Retinal pigment epithelial cell (primary cell): ENCODE data around the gene AGBL3.
"Not testable (repeated sequence)": the region's sequence is repeated elsewhere in the genome, so short reads cannot be mapped to it uniquely, and the experiment has no call there.

ENCODE experiments used
- DNase-seq: peaks from one replicate; pipeline ENCODE4 v3.0.0-alpha.2; 2010; ENCODE audit warnings: low read depth
- H3K4me3 ChIP-seq: 2 replicates; pipeline ENCODE4 v1.5.1; 2011; ENCODE audit warnings: mild to moderate bottlenecking, low read length, control low read depth, moderate library complexity
- CTCF ChIP-seq: conservative IDR thresholded peaks from 2 replicates; pipeline ENCODE4 v1.5.1; 2011; ENCODE audit warnings: low read depth, low read length, control low read depth, inconsistent platforms

AGBL3 gene

GRCh38 chr7:135109976-135110375 lies 123.7 kb downstream of the AGBL3 start:
- TF ChIP-seq CTCF = no peak
- H3K4me3 ChIP-seq = no peak overlapping the region
- DNase-seq = no peak

DNA sequence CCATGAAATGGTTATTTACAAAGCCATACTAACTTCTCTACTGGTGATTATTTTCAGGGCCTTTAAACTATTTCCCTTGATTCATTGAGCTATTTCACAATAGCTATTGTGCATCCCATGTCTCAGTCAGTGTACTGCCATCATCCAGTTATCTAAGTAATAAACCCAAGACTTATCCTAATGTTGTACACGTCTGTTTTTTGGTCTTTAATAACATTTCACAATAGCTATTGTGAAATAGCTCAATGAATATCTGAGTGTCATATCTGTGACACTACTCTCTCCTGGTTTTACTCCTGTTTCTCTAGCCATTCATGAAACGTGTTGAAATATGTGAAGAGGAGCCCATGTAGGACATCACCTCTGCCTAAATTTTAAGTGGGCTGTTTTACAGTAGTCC lies 125.1 kb downstream of the AGBL3 start:
- H3K4me3 ChIP-seq = no peak overlapping the region
- no peak for DNase-seq
- no peak for TF ChIP-seq CTCF

GRCh38 chr7:135114622-135115021 lies 128.3 kb downstream of the AGBL3 start:
- no peak for TF ChIP-seq CTCF
- no peak for DNase-seq
- no peak overlapping the region for H3K4me3 ChIP-seq

- TF ChIP-seq CTCF = no peak
- no peak overlapping the region for H3K4me3 ChIP-seq
- peak; percentile 52 for DNase-seq
These were observed 130.8 kb downstream of the AGBL3 start for GRCh38 chr7:135117096-135117495.

GRCh38 chr7:135121868-135122267 lies 135.6 kb downstream of the AGBL3 start:
- no peak overlapping the region for H3K4me3 ChIP-seq
- TF ChIP-seq CTCF = no peak
- DNase-seq = no peak

DNA sequence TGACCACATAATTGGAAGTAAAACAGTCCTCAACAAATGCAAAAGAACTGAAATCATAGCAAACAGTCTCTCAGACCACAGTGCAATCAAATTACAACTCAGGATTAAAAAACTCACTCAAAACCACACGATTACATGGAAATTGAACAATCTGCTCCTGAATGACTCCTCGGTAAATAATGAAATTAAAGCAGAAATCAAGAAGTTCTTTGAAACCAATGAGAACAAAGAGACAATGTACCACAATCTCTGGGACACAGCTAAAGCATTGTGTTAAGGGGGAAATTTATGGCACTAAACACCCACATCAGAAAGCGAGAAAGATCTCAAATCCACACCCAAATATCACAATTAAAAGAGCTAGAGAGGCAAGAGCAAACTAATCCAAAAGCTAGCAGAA lies 138.3 kb downstream of the AGBL3 start:
- not testable (repeated sequence) for DNase-seq, H3K4me3 ChIP-seq

- TF ChIP-seq CTCF = no peak
- no peak overlapping the region for H3K4me3 ChIP-seq
- DNase-seq = no peak
These were observed 142.6 kb downstream of the AGBL3 start for GRCh38 chr7:135128931-135129330.

- no peak for TF ChIP-seq CTCF
- no peak for DNase-seq
- H3K4me3 ChIP-seq = no peak overlapping the region
These were observed 143.3 kb downstream of the AGBL3 start for GRCh38 chr7:135129579-135129978.
